ENCODE measurements around the gene NFYB.
"Not testable (repeated sequence)": the region's sequence is repeated elsewhere in the genome, so short reads cannot be mapped to it uniquely, and the experiment has no call there.

The NFYB gene

GRCh38 chr12:104114834-104115586, 23.0 kb downstream of the NFYB start:
- DNase-seq = not testable (repeated sequence)

GRCh38 chr12:104109446-104110271, 28.4 kb downstream of the NFYB start:
- no peak for DNase-seq

GRCh38 chr12:104108755-104109445, 29.1 kb downstream of the NFYB start:
- peak; percentile 55 for DNase-seq

GRCh38 chr12:104106965-104107364, 31.0 kb downstream of the NFYB start:
- no peak for DNase-seq

DNA sequence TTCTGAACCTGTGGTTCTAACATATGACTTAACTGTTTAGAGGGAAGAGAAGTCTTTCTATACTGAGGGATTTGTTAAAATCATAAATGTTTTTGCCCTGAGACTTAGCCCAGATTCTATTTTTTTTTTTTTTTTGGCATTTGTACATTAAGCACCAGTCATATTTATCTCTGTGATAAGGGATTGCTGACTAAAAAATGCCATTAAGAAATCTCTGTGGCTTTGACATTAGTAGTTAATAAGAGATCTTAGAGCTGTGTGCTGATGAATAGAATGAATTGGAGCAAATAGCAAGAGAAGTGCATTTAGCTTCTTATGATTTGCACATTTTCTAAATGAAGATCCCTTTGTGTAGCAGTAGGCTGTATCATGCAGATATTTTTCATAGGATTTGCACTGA, 32.5 kb downstream of the NFYB start:
- DNase-seq = no peak

DNA sequence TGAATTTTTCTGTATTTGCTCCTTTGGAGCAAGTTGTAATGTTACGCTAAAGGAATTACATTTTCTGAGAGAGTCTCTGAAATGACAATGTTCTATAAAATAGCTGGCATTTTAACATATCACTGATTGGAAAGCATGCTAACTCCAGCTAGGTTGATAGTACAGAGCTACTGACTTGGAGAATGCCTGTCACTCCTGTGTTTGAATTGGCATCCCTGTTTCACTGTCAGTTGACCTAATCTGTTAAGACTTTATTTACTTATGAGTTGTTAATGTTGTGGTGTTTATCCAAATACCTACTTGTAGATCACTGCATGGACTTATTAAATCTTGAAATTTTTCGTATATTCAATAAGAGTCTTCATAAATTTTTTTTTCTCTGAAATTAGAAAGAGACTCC, 40.1 kb downstream of the NFYB start:
- no peak for DNase-seq

DNA sequence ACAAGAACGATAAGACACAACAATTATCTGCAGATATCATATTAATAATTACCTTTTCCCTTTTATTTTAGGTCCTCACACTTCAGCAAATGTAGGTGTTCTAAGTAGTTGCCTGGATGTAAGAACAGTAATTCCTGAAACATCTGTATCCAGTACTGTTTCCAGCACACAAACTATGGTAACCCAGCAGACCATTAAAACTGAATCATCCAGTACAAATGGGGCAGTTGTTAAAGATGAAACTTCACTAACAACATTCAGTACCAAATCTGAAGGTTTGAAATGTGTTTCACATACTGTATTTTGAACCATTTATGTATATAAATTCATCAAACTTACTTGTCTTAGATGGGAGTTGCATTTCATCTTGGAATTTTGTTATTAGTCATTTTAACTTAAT, 42.7 kb downstream of the NFYB start:
- no peak for DNase-seq

DNA sequence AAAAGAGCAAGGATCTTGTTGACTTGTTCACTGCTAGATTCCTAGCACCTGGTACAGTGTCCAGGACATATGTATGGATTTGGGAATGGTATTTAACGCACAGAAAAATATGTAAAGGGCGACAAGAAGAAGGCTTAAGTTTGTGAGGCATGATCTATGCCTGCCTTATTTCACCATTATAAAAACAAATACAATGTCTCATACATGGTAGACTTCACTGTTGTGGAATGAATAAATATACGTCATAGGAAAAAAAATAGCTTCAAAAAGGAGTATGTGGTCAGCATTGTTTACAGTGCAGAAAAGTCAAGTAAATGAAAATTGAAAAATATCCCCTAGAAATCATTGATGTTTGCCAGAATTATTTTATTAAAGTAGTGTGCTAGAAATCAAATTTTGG, 43.7 kb downstream of the NFYB start:
- DNase-seq = no peak

- DNase-seq = no peak
Observed at GRCh38 chr12:104091136-104091535, 46.9 kb downstream of the NFYB start.

DNA sequence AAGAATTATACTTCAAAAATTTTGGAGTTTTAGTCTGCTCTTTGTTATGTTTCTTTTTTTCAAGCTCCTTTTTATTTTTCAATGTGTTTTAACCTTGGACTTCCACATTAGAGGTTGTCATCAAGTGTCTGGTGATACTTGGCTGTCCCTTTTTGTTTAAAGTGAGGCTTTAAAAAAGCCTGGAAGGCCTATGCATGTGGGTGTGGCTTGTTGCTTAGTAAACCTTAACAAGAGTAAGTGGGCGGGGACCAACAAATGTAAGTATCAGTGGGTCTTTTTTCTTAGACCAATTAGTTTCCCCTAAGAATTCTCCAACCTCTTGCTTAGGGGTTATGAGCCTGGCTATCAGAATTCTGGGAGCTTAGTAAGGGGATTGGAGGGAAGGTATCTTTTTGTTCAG, 47.3 kb downstream of the NFYB start:
- no peak for DNase-seq

DNA sequence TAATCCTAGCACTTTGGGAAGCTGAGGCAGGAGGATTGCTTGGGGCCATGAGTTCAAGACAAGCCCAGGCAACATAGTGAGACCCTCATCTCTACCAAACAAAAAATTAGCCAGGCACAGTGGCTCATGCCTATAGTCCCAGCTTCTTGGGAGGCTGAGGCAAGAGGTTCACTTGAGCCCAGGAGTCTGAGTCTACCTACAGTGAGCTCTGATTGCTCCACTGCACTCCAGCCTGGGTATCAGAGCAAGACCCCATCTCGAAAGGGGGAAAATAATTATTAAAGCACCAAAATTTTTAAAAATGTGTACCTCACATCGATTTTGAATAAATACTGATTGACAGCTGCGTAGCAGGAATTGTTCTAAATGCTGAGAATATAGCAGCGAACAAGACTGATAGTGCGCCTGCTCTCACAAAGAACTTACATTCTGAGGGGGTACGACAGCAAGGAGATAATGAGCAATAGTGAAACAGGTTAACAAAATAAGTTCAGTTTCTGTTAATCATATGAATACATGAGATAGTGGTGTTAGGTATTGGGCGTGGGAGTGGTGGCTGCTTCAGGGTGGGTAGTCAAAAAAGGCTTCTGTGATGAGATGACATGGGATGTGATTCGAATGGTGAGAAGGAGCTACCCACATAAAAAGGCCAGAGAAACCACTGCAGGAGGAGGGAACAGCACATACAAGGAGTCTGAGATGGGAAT, 54.1 kb downstream of the NFYB start:
- no peak for DNase-seq

- no peak for DNase-seq
Observed at GRCh38 chr12:104080764-104081163, 57.2 kb downstream of the NFYB start.

GRCh38 chr12:104079024-104079423, 59.0 kb downstream of the NFYB start:
- no peak for DNase-seq

DNA sequence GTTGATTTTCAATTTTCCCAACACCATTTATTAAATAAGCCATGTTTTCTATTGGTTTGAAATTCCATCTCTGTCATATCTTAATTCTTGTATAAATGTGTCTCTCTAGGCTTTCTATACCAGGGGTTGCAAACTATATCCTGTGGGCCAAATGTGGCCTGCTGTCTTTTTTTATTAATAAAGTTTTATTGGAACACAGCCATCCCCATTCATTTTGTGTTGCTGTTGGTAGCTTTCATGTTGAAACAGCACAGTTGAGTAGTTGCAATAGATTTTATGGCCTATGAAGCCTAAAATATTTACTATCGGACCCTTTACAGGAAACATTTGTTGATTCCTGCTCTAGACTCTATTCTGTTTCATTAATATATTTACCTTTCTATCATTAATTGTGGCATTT, 64.3 kb downstream of the NFYB start:
- DNase-seq = no peak

DNA sequence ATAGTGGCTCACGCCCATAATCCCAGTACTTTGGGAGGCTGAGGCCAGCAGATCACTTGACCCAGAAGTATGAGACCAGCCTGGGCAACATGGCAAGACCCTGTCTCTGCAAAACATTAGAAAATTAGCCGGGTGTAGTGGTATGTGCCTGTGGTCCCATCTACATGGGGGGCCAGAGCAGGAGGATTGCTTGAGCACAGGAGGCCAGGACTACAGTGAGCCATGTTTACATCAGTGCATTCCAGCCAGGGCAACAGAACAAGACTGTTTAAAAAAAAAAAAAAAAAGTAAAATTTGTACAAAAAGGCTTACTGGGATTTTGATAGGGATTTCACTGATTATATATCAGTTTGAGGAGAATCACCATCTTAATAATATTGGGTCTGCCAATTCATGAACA, 65.9 kb downstream of the NFYB start:
- DNase-seq = no peak

All from GDM1 (cell line).